Measurements from ENCODE around the gene PAFAH1B1.
"Not testable (repeated sequence)": the region's sequence is repeated elsewhere in the genome, so short reads cannot be mapped to it uniquely, and the experiment has no call there.

Gene PAFAH1B1

DNA sequence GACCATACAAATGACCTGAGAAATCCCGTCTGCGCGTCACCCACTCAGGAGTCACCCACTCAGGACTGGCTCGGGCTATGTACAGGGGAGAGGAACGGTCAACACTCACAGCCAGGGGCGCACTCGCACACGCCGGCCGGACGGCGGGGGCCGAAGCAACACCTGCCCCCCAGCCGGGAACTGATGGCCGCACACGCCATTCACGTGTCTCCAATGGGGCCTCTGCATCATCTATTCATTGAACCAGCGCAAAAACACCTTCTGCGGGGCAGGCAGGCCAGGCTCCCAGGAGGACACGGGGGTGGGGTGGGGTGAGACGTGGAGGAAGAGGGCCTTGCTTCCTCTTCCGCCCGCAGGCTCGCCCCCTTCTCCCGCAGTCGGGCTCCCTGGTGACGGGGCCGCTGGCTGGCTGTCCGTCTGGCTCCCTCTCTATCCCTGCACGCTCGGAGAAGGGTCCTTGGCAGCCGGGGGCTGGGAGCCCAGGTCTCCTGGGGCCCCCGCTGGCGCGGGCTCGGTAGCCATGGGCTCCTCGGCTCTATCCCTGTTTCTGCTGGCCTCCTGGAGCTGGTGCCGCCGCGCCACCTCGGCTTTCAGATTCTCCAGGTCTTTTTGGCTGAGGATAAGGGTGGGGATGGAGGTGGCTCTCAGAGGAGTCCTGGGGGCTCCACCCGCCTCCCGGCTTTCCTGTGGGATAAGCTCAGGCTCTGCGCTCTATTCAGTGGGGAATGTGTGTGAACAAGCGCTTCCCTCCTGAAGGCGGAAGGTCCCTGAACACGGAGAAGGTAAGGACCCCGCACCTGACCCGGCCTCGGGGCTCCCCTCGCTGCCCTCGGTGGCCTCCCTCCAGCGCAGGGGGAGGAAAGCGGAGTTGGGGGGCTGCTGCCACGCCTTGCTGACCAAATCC, 97.0 kb downstream of the PAFAH1B1 start:
- no peak for DNase-seq

DNA sequence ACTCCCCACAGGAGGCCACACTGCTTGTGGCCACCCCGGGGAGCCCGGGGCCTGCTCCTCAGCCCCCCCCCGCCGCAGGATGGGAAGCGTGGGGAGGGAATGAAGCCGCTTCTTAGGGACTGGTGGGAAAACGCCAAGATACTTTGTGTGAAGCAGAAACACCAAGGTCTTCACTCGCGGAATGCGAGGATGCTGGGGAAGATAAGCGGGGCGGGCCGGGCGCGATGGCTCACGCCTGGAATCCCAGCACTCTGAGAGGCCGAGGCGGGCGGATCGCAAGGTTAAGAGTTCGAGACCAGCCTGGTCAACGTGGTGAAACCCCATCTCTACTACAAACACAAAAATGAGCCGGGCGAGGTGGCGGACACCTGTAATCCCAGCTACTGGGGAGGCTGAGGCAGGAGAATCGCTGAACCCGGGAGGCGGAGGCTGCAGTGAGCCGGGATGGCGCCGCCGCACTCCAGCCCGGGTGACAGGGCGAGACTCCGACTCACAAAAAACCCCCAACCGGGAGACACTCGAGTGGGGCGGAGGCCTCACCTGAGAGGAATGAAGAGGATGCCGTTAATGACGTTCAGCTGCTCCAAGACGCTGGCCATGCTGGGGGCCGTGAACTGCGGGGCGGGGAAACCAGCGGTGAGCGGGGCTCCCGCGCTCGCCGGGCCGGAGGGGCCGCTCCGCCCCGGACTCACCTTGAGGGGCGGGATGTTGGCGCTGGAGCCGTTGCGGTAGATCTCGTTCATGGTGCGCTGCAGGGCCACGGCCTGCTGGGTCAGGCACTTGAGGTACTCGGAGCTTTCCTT, 97.8 kb downstream of the PAFAH1B1 start:
- DNase-seq = no peak

DNA sequence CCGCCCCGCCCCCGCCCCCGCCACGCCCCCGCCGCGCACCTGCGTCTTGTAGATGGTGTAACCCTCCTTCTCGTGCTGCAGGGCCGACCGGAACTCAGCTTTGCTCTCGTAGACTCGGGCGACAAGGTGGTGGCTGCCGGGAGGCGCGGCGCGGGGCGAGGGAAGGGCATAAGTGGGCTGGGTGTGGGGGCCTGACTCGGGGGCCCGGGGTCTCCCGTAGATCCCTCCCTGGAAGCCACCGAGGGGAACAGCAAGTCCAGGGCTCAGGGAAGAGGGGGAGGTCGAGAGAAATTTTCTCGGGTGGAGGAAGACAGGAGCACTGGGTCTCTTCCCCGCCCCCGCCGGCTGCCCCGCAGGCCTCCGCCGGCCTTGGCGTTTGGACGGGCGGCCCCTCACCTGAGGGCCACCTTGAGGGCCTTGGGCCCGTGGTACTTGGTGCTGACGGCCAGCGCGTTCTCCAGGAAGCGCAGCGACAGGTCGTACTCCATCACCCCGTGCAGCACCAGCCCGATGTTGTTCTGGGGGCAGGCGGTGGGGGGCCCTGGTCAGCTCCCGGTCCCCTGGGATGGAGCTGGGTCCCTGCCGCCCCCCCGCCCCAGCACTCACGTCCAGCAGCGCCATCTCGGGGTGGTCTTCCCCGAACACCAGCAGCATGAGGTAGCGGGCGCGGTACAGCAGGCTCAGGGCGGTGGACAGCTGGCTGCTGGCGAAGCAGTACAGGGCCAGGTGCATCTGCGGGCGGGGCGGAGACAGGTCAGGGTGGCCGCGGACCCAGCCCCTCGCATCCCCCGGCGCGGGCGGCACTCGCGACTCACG, 98.7 kb downstream of the PAFAH1B1 start:
- no peak for DNase-seq

DNA sequence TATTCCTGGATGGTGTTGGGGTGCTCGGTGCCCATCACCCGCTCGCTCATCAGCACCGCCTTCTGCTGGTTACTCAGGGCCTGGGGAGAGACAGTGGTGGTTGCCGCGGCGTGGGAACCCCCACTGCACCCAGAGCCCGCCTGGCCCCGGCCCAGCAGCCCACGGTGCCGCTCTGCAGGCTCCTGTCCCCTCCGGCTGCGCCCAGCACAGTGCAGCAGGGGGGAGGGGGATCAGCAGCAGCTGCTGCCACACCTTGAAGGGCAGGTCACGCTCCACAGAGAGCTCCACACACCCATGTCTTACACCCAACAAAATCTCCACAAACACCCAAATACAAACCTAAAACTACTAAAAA, 99.3 kb downstream of the PAFAH1B1 start:
- no peak for DNase-seq

DNA sequence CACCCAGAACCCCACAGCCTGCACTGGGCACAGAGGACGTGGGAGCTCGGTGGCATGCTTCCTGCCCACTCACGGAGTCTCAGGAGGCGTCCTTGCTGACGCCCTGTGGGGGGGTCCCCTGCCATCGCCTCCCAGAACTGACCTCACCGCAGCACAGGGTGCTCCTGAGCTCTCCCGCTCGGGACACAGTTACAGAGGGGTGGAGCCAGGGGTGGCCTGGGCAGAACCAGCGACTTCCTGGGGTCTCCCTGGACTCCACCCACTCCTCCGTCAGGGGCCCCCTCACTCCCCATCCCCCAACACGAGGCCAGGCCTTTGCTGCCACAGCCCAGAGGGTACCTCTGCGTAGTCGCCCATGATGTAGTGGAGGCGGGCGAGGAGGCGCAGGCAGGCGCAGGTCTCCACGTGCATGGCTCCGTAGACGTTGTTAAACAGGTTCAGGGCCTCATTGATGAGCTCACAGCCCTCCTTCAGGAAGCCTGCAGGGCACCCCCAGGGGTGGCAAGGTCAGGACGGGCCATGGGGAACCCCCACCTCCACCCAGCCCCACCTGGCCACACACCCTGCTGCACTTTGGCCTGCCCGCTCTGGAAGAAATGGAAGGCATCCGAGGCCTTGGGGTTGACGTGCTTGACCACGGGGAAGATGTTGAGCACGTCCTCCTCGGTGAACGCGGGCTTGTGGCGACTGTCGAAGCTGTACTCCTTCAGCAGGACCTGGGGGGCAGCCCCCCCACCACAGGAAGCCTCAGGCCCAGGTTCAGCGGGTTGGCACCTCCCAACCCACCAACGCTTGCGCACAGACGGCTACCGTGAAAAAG, 100.3 kb downstream of the PAFAH1B1 start:
- DNase-seq = no peak

DNA sequence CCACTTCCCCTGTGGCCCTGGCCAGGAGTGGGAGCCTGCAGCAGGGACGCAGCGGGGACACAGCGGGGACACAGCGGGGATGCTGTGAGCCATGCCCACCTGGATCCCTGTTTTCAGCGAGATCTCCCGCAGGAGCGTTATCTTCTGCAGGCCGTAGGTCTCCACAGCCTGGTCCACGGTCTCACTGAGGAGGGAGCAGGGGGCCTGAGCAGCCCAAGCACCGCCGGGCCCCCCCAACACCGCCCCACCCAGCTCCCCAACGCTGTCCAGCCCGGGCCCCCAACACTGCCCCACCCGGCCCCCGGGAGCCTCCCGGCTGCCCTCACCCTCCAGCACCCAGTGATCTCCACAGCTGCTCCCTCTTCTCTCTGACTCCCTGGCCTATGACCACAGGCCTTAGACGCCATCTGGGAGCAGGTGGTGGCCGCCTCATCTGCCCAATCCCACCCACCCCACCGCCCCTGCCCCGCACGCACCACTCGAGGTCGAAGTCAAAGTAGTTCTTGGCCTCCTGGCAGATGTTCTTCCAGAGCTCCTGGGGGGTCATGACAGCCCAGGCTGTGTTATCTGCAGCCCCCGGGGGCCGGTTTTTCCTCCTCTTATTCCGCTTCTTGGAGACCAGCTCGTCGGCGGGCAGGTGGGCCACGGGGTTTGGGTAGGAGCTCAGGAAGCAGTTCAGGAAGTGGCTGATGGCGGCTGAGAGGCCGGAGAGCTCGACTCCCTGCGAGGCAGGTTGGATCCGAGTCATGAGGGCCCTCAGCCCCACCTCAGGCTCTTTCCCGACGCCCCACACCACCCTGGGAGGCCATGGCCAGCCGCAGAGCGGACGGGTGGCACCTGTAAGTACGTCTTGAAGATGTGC, 101.2 kb downstream of the PAFAH1B1 start:
- DNase-seq = no peak

DNA sequence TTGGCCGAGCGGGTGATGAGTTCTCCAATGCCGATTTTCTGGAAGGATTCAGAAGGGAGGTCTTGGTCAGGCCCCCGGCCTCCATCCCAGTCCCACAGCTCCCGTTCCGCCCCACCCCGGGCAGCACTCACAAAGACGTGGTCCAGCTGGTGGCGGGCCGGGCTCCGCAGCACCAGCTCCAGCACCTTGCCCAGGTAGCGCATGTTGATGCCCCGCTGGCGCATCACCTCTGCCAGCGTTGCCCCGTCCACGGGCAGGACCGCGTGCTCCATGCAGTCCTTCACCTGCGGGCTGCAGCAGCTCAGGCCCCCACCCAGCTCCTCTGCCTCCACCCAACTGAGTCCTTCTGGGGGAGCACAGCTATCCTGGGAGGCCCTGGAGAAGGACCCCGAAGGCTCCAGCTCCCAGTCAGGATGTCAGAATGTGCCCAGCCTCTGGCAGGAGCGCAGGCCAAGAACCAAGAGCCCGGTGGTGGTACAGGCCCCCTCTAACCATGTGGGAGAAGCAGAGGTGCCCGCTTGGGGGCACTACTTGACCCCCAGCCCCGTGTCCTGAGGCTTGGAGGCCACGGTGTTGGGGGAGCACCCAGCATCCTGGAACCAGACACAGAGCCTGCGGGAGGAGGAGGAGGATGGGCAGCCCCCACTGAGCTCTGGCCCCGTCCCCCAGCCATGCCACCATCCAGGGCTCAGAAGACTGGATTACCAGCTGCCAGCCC, 101.9 kb downstream of the PAFAH1B1 start:
- DNase-seq = no peak

DNA sequence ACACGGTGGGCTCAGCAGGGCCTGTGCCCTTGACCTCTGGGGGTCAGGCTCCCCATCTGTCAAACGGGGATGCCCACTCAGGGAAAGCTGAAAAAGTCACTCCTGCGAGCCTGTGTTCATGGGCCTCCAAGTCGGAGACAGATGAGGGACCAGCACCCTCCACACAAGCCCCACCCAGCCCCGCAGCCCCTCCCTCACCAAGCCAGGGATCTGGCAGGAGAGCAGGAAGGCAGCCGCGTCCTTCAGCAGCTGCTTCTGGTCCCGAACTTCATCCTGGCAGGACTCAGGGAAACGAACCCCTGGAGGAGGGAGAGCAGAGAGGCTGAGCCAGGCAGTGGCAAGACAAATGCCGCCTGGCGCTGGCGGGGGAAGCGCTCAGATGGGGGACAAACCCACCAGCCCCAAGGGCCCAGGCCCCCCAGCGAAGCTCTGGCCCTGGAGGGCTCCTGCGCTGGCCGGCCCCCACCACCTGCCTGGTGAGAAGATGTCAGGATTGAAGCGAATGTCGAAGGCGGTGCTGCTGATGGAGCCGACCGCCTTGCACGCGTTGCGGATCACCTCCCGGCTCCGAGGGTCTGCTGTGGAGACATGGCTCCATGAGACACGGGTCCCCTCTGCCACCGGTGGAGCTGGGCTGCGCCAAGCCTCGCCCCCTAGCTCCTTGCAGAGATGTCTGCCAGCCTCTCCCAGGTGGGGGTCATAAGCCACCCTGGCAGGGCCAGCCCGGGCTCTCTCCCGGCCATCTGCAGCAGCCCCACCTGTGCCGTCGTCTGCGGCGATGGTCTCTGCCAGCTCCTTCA, 102.7 kb downstream of the PAFAH1B1 start:
- no peak for DNase-seq

DNA sequence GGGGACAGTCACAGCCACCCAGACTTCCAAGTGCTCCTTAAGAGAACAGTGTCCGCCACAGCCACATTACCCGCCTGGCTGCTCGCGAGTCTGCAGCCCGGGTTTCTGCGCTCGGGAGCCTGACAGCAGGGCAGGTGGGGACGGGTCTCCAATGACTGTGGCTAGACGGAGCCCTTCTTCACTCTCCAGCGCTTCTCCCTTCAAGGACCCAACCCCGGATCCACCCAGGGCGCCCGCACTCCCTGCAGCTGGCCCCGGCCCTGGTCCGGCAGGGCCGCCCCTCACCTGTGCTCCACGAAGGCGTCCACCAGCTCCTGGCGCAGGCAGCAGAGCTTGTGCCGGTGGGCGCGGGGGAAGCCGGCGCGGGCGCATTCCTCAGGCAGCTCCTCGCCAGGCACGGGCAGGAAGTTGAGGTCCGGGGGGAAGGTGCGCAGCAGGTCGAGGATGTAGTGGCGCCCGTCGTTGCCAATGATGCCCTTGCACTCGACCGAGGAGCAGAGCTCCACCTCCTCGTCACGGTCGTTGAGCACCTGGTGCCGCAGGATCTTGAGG, 104.2 kb downstream of the PAFAH1B1 start:
- no peak for DNase-seq

DNA sequence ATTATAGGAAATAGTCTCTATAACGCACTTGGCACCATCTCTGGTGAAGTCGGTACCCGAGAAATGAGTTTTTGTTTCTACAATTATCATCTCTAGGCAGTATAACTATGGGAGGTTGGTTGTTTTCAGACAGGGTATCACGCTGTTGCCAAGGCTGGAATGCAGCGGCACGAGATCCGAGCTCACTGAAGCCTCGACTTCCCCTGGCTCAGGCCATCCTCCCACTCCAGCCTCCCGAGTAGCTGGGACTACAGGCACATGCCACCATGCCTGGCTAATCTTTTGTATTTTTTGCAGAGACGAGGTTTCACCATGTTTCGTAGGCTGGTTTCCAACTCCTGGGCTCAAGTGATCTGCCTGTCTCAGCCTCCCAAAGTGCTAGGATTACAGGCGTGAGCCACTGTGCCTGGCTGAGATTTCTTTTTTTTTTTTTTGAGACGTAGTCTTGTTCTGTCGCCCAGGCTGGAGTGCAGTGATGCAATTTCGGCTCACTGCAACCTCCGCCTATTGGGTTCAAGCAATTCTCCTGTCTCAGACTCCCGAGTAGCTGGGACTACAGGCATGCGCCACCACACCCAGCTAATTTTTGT, 105.9 kb downstream of the PAFAH1B1 start:
- DNase-seq = not testable (repeated sequence)

DNA sequence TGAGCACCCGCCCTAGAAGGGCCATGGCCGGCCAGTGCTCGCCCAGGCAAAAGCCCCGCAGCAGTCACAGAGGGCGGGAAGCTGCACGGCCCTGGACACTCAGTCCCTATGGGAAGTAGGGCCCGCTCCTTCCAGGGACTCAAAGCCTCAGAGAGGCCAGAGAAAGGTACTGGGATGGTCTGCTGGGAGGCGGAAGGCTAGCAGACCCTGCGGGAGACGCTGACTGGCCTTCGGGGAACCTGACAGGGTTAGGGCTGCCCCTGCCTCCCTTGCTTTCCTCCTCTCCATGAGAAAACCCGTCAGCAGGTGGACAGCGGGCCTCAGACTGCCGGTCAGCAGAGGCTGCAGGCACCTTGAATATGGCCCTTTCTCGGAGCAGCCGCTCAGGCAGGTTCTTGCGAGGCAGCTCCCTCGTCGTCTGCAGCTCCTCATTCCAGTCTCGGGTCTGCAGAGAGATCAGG, 106.6 kb downstream of the PAFAH1B1 start:
- no peak for DNase-seq

DNA sequence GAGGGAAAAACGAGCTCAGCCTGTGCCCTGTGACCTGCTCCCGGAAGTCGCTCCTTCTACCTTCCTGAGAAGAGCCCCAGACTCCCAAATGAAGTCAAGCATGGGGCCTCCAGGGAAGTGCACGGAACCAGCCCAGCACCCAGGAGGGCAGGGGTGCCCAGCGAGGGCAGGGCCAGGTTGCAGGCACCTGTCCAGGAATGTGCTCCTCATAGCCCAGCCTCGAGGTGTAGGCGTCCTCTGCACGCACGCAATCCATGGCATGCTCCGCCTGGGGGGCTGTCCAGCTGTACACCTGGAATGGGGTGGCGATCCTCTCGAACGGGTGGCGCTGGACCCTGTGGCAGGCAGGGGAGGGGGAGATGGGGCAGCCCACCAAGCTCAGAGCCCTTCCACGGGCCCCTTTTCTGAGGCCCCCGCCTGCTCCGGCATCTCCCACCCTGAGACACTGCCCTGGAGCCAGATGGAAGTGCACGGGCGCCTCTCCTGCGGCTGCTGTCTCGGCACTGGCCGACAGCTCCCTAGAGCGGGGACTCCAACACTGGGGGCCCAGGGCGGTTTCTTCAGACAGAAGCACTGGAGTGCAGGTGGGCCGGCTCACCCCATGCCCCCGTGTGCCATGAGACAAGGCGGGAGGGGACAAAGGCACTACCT, 107.2 kb downstream of the PAFAH1B1 start:
- no peak for DNase-seq

DNA sequence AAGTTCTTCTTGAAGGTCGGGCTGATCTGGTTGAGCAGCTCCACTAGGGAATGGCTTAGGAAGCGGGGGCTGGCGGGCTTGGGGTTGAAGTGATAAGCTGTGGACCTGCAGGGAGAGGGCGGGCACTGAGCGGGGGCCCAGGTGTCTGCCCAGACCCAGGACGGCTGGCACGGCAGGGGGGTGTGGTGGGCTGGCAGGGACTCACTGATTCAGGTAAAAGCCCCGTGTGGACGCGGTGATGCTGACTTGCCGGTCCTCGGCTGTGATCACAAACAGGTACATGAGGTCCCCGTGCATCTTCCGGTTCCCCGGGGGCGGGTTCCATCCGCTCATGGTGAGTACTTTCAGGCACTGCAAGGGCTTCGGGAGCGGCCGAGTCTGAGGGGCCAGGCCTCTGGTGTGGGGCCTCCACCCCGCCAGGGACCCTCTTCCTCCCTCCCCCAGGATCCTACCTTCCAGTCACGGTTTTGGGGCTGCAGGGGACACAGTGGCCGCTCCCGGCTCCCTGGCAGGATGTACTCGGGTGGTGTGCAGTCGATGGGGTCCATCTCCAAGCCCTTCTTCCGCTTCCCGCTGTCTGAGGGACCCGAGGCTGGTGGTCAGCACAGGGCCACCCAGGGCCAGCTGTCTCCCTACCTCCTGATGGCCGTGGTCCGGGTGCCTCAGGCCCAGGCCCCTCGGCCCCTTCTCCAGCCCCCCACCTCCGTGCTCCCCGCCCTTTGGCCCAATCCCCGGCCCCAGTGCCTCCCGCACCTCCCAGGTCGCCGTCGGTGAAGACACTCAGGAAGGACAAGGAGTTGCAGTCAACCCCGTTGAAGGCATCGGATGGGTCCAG, 107.9 kb downstream of the PAFAH1B1 start:
- DNase-seq = no peak

DNA sequence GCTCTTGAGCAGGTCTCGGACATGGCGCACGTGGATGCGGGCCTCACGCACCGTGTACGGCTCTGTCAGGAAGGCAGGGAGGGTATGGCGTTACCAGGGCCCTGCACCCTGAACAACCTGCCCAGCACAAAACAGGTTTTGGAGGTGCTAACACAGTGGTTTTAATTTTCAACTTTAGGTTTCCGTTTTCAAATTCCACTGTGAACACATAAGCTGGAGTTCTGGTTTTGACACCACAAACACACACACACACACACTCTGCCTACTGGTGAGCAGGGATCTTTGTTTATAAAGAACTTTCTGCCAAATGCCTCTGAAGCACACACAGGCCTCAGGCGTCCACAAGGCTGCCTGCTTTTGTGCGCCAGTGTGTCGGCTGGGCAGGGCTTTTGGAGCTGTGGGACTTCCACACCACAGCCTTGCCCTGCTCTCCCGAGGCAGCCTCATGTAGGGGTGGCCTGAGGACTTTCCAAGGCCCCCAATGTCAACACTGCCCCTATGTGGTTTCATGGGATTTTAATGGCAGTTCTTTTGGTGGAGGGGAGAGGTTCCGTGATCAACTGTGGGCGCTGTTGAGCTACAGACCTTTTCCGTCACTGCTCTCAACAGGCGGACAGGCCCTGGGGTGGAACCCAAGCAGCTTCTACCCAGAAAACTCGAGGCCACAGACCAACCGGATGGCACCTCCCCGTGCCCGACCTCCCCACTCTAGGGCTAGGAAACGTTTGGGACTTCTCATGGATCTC, 108.7 kb downstream of the PAFAH1B1 start:
- DNase-seq = no peak

DNA sequence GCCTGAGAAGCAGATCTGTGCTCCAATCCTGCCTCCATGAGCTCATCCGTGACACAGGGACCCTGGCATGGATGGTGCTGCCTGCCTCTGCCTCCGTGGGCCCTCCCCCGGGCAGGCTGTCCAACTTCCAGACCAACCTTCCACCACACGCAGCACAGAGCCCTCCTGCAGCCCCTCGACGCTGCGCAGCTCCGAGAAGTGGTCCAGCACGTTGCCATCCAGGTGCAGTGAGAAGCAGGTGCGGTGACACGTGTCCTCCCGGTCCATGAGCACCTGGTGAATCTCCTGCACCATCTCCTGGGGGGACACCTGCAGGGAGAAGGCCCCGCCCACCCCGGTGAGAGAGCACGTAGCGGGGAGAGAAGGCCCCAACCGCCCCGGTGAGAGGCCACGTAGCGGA, 109.7 kb downstream of the PAFAH1B1 start:
- DNase-seq = no peak

DNA sequence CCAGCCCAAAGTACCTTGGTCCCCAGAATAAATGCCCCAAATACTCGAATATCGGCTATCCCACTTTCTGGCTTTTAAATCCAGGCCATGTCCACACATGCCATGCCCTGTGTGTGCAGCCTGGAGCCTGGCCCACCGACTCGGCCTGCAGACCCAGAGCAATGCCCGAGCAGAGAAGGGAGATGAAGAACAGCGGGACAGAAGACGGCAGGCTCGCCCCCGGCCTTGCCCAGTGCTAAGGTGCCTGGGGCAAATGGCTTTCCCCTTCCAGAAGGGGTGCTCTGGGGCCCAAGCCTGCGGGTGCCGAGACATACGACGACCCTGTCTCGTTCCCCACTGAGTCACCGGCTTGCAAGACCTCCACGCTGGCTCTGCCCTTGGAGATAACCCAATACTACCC, 110.2 kb downstream of the PAFAH1B1 start:
- no peak for DNase-seq

All from activated CD4-positive, alpha-beta T cell treated with anti-CD3 and anti-CD28 coated beads, Interleukin-2, amount 50 U/mL, for 16 hours (primary cell).